Measurements from ENCODE around the gene RAMACL.

DNA sequence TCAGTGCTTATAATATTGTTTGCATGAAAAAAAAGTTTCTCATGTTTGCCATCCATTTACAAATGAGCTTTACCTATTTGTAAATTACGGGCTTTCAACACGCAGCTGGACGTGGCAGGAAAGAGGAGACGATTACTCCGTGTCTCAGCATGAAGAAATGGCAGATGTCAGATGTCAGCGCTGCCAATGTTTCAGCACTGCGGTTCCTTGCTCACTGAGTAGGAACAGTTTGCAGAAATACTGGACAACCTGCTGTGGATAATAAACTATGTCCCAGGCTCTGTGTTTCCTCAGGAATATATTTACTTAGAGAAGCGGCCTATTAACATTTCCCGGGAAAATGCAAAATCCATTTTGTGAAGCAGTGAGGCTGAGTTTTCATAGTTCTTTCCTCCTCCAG, 22.7 kb downstream of the RAMACL start:
- TF ChIP-seq TAF1 (IDR thresholded peaks at IDR 0.05; ENCODE audit: low read depth) (no peak), CEBPB (IDR thresholded peaks at IDR 0.05) (no peak), EP300 (IDR thresholded peaks at IDR 0.05; ENCODE audit: borderline replicate concordance) (no peak), CREB1 (IDR thresholded peaks at IDR 0.05; ENCODE audit: low read depth) (no peak)
- TF ChIP-seq, protein P1, sequence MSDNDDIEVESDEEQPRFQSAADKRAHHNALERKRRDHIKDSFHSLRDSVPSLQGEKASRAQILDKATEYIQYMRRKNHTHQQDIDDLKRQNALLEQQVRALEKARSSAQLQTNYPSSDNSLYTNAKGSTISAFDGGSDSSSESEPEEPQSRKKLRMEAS (IDR thresholded peaks at IDR 0.05) = no peak
- TF ChIP-seq, protein P2, sequence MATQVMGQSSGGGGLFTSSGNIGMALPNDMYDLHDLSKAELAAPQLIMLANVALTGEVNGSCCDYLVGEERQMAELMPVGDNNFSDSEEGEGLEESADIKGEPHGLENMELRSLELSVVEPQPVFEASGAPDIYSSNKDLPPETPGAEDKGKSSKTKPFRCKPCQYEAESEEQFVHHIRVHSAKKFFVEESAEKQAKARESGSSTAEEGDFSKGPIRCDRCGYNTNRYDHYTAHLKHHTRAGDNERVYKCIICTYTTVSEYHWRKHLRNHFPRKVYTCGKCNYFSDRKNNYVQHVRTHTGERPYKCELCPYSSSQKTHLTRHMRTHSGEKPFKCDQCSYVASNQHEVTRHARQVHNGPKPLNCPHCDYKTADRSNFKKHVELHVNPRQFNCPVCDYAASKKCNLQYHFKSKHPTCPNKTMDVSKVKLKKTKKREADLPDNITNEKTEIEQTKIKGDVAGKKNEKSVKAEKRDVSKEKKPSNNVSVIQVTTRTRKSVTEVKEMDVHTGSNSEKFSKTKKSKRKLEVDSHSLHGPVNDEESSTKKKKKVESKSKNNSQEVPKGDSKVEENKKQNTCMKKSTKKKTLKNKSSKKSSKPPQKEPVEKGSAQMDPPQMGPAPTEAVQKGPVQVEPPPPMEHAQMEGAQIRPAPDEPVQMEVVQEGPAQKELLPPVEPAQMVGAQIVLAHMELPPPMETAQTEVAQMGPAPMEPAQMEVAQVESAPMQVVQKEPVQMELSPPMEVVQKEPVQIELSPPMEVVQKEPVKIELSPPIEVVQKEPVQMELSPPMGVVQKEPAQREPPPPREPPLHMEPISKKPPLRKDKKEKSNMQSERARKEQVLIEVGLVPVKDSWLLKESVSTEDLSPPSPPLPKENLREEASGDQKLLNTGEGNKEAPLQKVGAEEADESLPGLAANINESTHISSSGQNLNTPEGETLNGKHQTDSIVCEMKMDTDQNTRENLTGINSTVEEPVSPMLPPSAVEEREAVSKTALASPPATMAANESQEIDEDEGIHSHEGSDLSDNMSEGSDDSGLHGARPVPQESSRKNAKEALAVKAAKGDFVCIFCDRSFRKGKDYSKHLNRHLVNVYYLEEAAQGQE (IDR thresholded peaks at IDR 0.05; ENCODE audit: low read depth) = no peak
